ENCODE results near the gene NHLRC4. TPM values are rescaled to one million over a fixed set of nuclear protein-coding genes. Genes with fewer than 3 reads are reported as not detected.
A peak's percentile ranks its signal among the peaks of the same experiment; 100 is the strongest.

Gene NHLRC4
- polyA plus RNA-seq, 3 donors, result 0.29 to 0.57 (median 0.36) TPM

DNA sequence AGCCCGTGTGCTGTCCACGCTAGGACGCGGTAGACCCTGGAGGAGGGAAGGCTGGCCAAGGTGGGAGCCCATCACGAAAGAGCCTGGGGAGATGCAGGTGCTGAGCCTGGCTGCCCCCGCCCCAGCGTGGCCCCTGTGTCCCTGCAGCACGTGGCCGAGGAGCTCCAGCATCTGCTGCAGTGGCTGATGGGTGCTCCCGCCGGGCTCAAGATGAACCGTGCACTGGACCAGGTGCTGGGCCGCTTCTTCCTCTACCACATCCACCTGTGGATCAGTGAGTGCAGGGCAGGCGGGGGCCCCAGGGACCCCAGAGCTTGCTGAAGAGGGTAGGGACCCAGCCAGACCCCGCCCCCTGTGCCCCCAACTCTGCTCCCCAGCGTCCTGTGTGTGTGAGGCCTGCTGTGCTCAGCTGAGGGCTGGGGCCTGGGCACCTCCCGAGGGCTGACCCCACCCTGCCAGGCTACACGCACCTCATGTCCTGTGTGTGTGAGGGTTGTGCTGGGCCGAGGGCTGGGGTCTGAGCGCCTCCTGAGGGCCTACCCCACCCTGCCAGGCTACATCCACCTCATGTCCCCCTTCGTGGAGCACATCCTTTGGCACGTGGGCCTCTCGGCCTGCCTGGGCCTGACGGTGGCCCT, 11.5 kb downstream of the NHLRC4 start:
- WGBS (ENCODE audit: insufficient coverage), result 97% methylated on average over 10 of the region's 24 CpGs
- Histone ChIP-seq H4K20me1 (ENCODE audit: insufficient read depth, low read length) (no peaks in the 10 kb centered on the region), H3K27me3 (ENCODE audit: control insufficient read depth in 2 of 2, insufficient read depth in 2 of 2, low read length in 2 of 2) (no peaks in the 10 kb centered on the region), H3K4me1 (ENCODE audit: control insufficient read depth in 1 of 2, insufficient read depth in 2 of 2, low read length in 2 of 2) (no peaks in the 10 kb centered on the region), H3K9ac (ENCODE audit: insufficient read depth, low read length, poor library complexity, severe bottlenecking) (no peak overlapping the region), H3K27ac (ENCODE audit: low read depth in 1 of 2, low read length in 2 of 2) (no peak overlapping the region), H3K4me2 (replicated peaks; ENCODE audit: extremely low read depth, low read length, poor library complexity, severe bottlenecking) (no peak overlapping the region), H3K9me3 (replicated peaks in 1 of 2; ENCODE audit: control insufficient read depth in 1 of 2, insufficient read depth in 1 of 2, low read length in 2 of 2) (no peaks in the 10 kb centered on the region), H2AFZ (ENCODE audit: insufficient read depth, low read depth, low read length, poor library complexity, severe bottlenecking) (no peak overlapping the region), H3K4me3 (replicated peaks in 1 of 3; ENCODE audit: low read depth in 2 of 3, low read length in 3 of 3) (no peak overlapping the region), H3K79me2 (ENCODE audit: insufficient read depth, low read length) (no peaks in the 10 kb centered on the region), H3K36me3 (replicated peaks in 1 of 2; ENCODE audit: control insufficient read depth in 1 of 2, insufficient read depth in 2 of 2, low read length in 2 of 2) (peaks cover 11 to 16% of the 10 kb centered on the region in 2 donors)
- no peaks in the 10 kb centered on the region for H3K9me3 Mint-ChIP-seq
- peaks cover 0 to 5% of the 10 kb centered on the region in 2 donors for H3K36me3 Mint-ChIP-seq
- DNase-seq, result no peak
- peaks cover 2% of the 10 kb centered on the region for H3K4me1 Mint-ChIP-seq
- no peak overlapping the region for H3K4me3 Mint-ChIP-seq
- H3K27me3 Mint-ChIP-seq (ENCODE audit: low read depth in 3 of 3), result no peaks in the 10 kb centered on the region
- intact Hi-C loops (cut with micrococcal nuclease), result loop anchor here (2.0 to 5.0 kb wide), 3 partner anchors 32 to 84 kb away; no protein-coding TSS in a partner anchor
- TF ChIP-seq, protein P1, sequence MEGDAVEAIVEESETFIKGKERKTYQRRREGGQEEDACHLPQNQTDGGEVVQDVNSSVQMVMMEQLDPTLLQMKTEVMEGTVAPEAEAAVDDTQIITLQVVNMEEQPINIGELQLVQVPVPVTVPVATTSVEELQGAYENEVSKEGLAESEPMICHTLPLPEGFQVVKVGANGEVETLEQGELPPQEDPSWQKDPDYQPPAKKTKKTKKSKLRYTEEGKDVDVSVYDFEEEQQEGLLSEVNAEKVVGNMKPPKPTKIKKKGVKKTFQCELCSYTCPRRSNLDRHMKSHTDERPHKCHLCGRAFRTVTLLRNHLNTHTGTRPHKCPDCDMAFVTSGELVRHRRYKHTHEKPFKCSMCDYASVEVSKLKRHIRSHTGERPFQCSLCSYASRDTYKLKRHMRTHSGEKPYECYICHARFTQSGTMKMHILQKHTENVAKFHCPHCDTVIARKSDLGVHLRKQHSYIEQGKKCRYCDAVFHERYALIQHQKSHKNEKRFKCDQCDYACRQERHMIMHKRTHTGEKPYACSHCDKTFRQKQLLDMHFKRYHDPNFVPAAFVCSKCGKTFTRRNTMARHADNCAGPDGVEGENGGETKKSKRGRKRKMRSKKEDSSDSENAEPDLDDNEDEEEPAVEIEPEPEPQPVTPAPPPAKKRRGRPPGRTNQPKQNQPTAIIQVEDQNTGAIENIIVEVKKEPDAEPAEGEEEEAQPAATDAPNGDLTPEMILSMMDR (IDR thresholded peaks at IDR 0.05), result no peak
- no peak overlapping the region for H3K27ac Mint-ChIP-seq

DNA sequence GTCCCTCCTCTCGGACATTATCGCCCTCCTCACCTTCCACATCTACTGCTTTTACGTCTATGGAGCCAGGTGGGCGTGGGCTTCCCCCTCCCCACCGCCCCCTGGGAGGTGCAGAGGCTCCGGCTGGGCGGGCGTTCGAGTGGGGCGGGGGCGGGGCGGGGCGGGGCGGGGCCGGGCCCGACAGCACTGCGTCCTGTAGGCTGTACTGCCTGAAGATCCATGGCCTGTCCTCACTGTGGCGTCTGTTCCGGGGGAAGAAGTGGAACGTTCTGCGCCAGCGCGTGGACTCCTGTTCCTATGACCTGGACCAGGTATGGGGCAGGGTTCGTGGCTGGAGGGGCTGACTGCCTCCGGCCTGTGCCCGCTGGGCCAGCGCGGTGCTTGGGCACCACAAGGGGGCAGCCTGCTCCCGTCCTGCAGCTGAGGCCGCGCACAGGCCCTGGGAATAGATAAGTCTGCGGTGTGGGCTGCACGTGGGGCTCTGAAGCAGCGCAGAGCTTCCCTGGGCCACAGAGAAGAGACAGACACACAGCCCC, 12.1 kb downstream of the NHLRC4 start:
- DNase-seq, result peak; percentile 66 to 80 (median 71)
- Mint-ChIP-seq H3K4me1 (peaks cover 2% of the 10 kb centered on the region), H3K36me3 (peaks cover 0 to 5% of the 10 kb centered on the region in 2 donors), H3K4me3 (no peak overlapping the region), H3K9me3 (no peaks in the 10 kb centered on the region), H3K27ac (no peak overlapping the region), H3K27me3 (ENCODE audit: low read depth in 3 of 3) (no peaks in the 10 kb centered on the region)
- Histone ChIP-seq H3K4me1 (ENCODE audit: control insufficient read depth in 1 of 2, insufficient read depth in 2 of 2, low read length in 2 of 2) (no peaks in the 10 kb centered on the region), H3K79me2 (ENCODE audit: insufficient read depth, low read length) (no peaks in the 10 kb centered on the region), H3K27me3 (ENCODE audit: control insufficient read depth in 2 of 2, insufficient read depth in 2 of 2, low read length in 2 of 2) (no peaks in the 10 kb centered on the region), H3K4me2 (replicated peaks; ENCODE audit: extremely low read depth, low read length, poor library complexity, severe bottlenecking) (peak overlapping the region; percentile 26), H3K4me3 (replicated peaks in 1 of 3; ENCODE audit: low read depth in 2 of 3, low read length in 3 of 3) (no peak overlapping the region), H4K20me1 (ENCODE audit: insufficient read depth, low read length) (no peaks in the 10 kb centered on the region), H2AFZ (ENCODE audit: insufficient read depth, low read depth, low read length, poor library complexity, severe bottlenecking) (no peak overlapping the region), H3K9ac (ENCODE audit: insufficient read depth, low read length, poor library complexity, severe bottlenecking) (no peak overlapping the region), H3K27ac (ENCODE audit: low read depth in 1 of 2, low read length in 2 of 2) (no peak overlapping the region), H3K36me3 (replicated peaks in 1 of 2; ENCODE audit: control insufficient read depth in 1 of 2, insufficient read depth in 2 of 2, low read length in 2 of 2) (peaks cover 11 to 16% of the 10 kb centered on the region in 2 donors), H3K9me3 (replicated peaks in 1 of 2; ENCODE audit: control insufficient read depth in 1 of 2, insufficient read depth in 1 of 2, low read length in 2 of 2) (no peaks in the 10 kb centered on the region)
- intact Hi-C loops (cut with micrococcal nuclease), result loop anchor here (2.0 to 5.0 kb wide), 3 partner anchors 32 to 83 kb away; no protein-coding TSS in a partner anchor
- TF ChIP-seq, protein P1 (IDR thresholded peaks at IDR 0.05), result peak; percentile 83
- WGBS (ENCODE audit: insufficient coverage), result 24% methylated on average over 29 of the region's 34 CpGs

Data from CD14-positive monocyte (primary cell).